Brain microvascular endothelial cell (primary cell): ENCODE data around the gene CACNB2.

Experiments
- DNase-seq: peaks from one replicate; pipeline ENCODE4 v3.0.0-alpha.2; 2020
- H3K27ac ChIP-seq: fragments of 250-450 bp; sonication (Bioruptor Pico); 2 replicates; pipeline ENCODE4 v1.5.1; 2020; ENCODE audit warnings: mild to moderate bottlenecking, moderate library complexity
- H3K27me3 ChIP-seq: fragments of 250-450 bp; sonication (Bioruptor Pico); replicated peaks from 2 replicates; pipeline ENCODE4 v1.5.1; 2020; ENCODE audit warnings: mild to moderate bottlenecking
- H3K36me3 ChIP-seq: fragments of 250-450 bp; sonication (Bioruptor Pico); replicated peaks from 2 replicates; pipeline ENCODE4 v1.5.1; 2020; ENCODE audit warnings: mild to moderate bottlenecking
- H3K4me3 ChIP-seq: 2 replicates; pipeline ENCODE4 v1.5.1; 2011; ENCODE audit warnings: low read depth, mild to moderate bottlenecking, control low read depth, low read length, moderate library complexity
- CTCF ChIP-seq: IDR thresholded peaks from 2 replicates; pipeline ENCODE4 v1.5.1; 2011; ENCODE audit warnings: low read depth, mild to moderate bottlenecking, moderate library complexity, low read length, control low read depth, inconsistent platforms; ENCODE audit errors: missing control alignments
- in situ Hi-C: cut with HindIII; loops from 2 replicates; pipeline ENCODE4 v1.10.0; 2017; ENCODE audit warnings: low sequenced_read_pairs, low pct_ligation_motif_present

CACNB2 gene

DNA sequence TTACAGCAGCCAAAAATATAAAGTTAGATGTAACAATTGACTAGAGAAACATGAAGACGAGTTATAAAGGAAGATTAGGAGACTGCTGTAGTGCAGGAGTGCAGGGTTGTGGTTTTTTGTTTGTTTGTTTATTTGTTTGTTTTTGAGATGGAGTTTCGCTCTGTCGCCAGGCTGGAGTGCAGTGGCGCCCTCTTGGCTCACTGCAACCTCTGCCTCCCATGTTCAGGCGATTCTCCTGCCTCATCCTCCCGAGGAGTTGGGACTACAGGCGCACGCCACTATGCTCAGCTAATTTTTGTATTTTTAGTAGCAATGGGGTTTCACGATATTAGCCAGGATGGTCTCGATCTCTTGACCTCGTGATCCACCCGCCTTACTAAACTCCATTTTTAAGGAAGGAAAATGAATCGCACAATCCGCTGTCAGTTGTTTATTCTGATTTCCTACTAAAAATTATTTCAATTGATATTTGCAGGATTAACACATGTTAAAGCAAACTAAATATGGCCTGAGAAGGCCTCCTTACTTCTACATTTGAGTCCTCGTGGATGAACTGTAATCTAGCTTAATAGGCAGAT is 277.8 kb downstream of the CACNB2 start:
- Histone ChIP-seq H3K4me3 (no peak overlapping the region), H3K36me3 (no peaks in the 10 kb centered on the region), H3K27ac (no peak overlapping the region), H3K27me3 (no peaks in the 10 kb centered on the region)
- in situ Hi-C loops: no loop called here
- no peak for TF ChIP-seq CTCF
- DNase-seq: no peak

DNA sequence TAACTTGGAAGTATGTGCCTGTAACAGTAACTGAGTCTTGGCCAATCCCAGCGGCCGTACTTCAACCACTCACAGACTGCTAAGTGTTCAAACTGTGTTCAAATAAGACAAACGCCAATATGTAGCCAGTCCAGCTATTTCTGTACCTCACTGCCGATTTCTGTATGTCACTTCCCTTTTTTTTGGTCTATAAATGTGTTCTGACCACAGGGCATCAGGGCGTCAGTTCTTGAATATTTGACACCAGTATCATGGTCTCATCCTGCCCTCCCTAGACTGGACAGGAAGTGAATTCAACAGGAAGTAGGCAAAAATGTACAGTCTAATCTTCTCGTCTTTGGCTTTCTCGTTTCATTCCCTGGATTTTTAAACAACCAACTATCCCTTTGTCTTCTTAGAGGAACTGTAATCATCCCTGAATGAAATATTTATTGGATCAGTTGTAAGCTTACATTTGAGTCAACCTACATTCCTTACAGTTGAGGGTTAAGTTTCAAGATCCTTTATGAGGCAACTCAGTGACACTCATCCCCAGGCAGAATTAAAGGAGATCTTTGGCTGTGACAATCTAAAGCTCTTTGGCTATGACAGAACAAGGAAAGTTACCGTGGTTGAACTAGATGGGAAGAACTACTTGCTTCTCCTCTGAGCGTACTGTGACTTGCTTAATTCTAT is 278.5 kb downstream of the CACNB2 start:
- no peaks in the 10 kb centered on the region for H3K36me3 ChIP-seq
- peak; percentile 18 for DNase-seq
- H3K27ac ChIP-seq: peak overlapping the region; percentile 29
- H3K27me3 ChIP-seq: no peaks in the 10 kb centered on the region
- no peak overlapping the region for H3K4me3 ChIP-seq
- TF ChIP-seq CTCF: no peak
- in situ Hi-C loops: no loop called here

GRCh38 chr10:18419945-18420344 is 279.7 kb downstream of the CACNB2 start:
- no peak overlapping the region for H3K27ac ChIP-seq
- in situ Hi-C loops: no loop called here
- TF ChIP-seq CTCF: no peak

GRCh38 chr10:18421726-18422293 is 281.6 kb downstream of the CACNB2 start:
- Histone ChIP-seq H3K36me3 (no peaks in the 10 kb centered on the region), H3K27me3 (no peaks in the 10 kb centered on the region), H3K4me3 (no peak overlapping the region), H3K27ac (no peak overlapping the region)
- in situ Hi-C loops: no loop called here
- no peak for DNase-seq
- no peak for TF ChIP-seq CTCF

More at GRCh38 chr10:18419945-18420344, 279.7 kb downstream of the CACNB2 start:
- Histone ChIP-seq H3K4me3 (no peak overlapping the region), H3K27me3 (no peaks in the 10 kb centered on the region), H3K36me3 (no peaks in the 10 kb centered on the region)
- DNase-seq: no peak

- Histone ChIP-seq H3K27ac (no peak overlapping the region), H3K36me3 (no peaks in the 10 kb centered on the region), H3K27me3 (no peaks in the 10 kb centered on the region), H3K4me3 (no peak overlapping the region)
- DNase-seq: no peak
- in situ Hi-C loops: no loop called here
- TF ChIP-seq CTCF: no peak
Observed at GRCh38 chr10:18423058-18423637, 282.9 kb downstream of the CACNB2 start.
